ENCODE data around the gene CNTNAP2. TPM values are rescaled to one million over a fixed set of nuclear protein-coding genes. Genes with fewer than 3 reads are reported as not detected.

Gene CNTNAP2
- polyA plus RNA-seq, 6 donors from 2014 or later: 38.2 to 132 (median 77.9) TPM

DNA sequence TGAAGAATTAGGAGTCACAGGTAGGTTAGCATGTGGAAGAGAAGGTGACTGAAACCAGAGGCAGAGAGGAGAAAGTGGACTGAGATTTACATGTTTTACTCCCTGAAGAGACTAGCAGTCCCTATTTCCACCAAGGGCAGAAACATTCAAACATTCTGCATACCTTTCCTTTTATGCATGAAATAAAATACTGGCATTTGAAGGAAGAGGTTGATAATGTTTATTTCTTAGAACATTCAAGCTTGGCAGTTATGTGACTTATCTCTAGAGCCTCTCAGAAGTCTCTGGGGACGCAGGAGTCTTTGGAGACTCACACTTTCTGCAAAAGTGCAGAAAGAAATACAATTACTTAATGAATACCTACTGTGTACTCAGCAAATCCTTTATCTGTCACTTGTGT lies 1966.8 kb downstream of the CNTNAP2 start:
- ATAC-seq (ENCODE audit: low read depth in 2 of 2): no peak
- H3K27ac Mint-ChIP-seq: no peak overlapping the region
- no peak for DNase-seq
- H3K9me3 Mint-ChIP-seq: peaks cover 0 to 11% (median 0%) of the 10 kb centered on the region in 7 donors
- no peaks in the 10 kb centered on the region for H3K4me1 Mint-ChIP-seq
- peaks cover 0 to 5% (median 5%) of the 10 kb centered on the region in 3 donors for H3K27me3 Mint-ChIP-seq
- H3K36me3 Mint-ChIP-seq: no peaks in the 10 kb centered on the region
- H3K4me3 Mint-ChIP-seq: no peak overlapping the region

DNA sequence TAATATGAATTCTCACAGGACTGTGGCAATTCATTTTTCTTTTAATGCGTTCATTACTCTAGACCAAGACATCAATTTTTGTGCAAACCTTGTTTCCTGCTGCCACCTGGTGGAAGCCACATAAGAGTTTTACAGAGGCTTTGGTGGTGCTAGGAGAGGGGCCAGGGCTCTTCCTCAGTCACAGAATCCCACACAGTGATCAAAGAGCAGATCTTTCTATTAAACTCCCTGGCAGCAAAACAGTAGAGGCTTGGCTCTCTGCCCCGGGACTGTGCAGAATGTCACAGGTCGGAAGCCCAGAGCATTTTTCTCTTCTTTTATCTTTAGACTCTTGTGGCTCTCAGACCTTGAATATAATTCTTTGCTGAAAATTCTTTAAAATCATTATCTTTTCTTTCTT lies 1967.5 kb downstream of the CNTNAP2 start:
- H3K9me3 Mint-ChIP-seq: peaks cover 0 to 17% (median 0%) of the 10 kb centered on the region in 7 donors
- DNase-seq (peak; percentile 2), ATAC-seq (ENCODE audit: low read depth in 2 of 2) (no peak)
- H3K36me3 Mint-ChIP-seq: no peaks in the 10 kb centered on the region
- H3K27me3 Mint-ChIP-seq: peaks cover 0 to 5% (median 5%) of the 10 kb centered on the region in 3 donors
- no peaks in the 10 kb centered on the region for H3K4me1 Mint-ChIP-seq
- H3K4me3 Mint-ChIP-seq: no peak overlapping the region
- H3K27ac Mint-ChIP-seq: no peak overlapping the region

DNA sequence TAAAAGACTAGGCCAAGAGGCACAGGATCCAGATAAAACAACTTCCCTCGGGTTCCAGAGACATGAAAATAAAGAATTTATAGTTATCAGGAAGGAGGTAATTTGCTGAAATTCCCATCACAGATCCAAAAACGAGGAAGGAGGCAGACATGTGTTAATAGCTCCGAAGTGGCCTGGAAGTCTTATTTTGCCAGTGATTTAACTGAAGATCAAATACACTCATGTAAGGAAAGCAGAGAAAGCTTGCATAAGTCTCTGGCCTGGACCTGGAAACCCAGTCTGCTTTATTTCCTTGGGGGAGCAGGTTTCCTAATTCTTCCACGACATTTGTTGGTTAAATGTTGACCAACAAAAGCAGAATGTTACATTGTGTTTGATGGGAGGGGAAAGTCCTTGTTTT lies 1975.3 kb downstream of the CNTNAP2 start:
- Mint-ChIP-seq H3K27me3 (peaks cover 0 to 5% (median 5%) of the 10 kb centered on the region in 3 donors), H3K4me3 (no peak overlapping the region), H3K27ac (no peak overlapping the region), H3K36me3 (no peaks in the 10 kb centered on the region), H3K9me3 (peaks cover 0 to 17% (median 0%) of the 10 kb centered on the region in 7 donors), H3K4me1 (no peaks in the 10 kb centered on the region)
- ATAC-seq (ENCODE audit: low read depth in 2 of 2) (no peak), DNase-seq (no peak)

DNA sequence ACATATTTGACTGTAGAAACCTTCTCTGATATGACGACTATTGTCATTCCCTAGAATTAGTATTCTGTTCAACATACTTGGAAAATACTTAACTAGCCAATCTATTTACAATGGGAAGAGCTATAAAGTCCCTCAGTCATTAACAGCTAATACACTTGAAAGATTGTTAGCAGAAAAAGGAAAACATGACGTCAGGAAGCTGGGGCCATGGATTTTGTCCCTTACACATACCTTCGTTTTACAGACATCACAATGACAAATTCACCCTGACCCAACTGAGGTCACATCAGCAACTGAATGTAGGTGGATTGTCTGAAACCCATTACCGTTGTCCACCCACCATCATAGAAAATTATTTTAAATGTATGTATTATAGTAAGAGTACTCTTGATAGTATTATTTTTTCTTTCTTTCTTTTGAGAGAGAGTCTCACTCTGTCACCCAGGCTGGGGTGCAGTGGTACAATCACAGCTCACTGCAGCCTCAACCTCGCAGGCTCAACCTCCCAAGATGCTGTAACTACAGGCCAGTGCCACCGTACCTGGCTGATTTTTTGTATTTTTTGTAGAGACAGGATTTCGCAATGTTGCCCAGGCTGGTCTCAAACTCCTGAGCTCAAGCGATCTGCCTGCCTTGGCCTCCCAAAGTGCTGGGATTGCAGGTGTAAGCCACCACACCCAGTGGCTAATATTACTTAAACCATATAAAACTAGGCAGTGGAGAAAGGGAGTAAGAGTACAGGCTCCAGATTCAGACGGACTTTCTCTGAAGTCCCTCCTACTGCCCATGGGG lies 1977.0 kb downstream of the CNTNAP2 start:
- H3K4me3 Mint-ChIP-seq: no peak overlapping the region
- H3K27ac Mint-ChIP-seq: no peak overlapping the region
- peaks cover 0 to 5% (median 0%) of the 10 kb centered on the region in 3 donors for H3K27me3 Mint-ChIP-seq
- ATAC-seq (ENCODE audit: low read depth in 2 of 2): no peak
- peaks cover 0 to 11% (median 0%) of the 10 kb centered on the region in 7 donors for H3K9me3 Mint-ChIP-seq
- no peaks in the 10 kb centered on the region for H3K36me3 Mint-ChIP-seq
- H3K4me1 Mint-ChIP-seq: no peaks in the 10 kb centered on the region
- DNase-seq: no peak

DNA sequence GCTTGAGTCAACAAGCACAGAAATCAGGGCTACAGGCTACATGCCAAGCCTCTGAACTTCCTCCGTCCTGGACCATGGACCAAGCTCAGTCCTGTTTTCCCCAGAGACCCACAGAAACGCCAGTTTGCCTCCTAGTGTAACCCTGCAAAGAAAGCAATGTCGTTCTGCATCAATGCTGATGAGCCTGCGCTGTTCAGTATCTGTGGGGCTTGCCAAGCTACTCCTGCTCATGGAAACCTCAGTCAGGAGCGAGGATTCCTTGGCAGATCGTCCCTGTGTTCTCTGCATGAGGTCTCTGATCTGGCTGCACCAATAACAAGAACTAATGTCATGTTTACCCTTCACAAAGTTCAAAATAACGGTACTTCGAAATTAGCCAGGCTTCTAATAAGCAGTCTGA lies 1978.5 kb downstream of the CNTNAP2 start:
- ATAC-seq (ENCODE audit: low read depth in 2 of 2) (no peak), DNase-seq (no peak)
- Mint-ChIP-seq H3K4me1 (no peaks in the 10 kb centered on the region), H3K27ac (no peak overlapping the region), H3K4me3 (no peak overlapping the region), H3K36me3 (no peaks in the 10 kb centered on the region), H3K9me3 (peaks cover 0 to 5% (median 0%) of the 10 kb centered on the region in 7 donors), H3K27me3 (peaks cover 0 to 5% (median 0%) of the 10 kb centered on the region in 3 donors)

DNA sequence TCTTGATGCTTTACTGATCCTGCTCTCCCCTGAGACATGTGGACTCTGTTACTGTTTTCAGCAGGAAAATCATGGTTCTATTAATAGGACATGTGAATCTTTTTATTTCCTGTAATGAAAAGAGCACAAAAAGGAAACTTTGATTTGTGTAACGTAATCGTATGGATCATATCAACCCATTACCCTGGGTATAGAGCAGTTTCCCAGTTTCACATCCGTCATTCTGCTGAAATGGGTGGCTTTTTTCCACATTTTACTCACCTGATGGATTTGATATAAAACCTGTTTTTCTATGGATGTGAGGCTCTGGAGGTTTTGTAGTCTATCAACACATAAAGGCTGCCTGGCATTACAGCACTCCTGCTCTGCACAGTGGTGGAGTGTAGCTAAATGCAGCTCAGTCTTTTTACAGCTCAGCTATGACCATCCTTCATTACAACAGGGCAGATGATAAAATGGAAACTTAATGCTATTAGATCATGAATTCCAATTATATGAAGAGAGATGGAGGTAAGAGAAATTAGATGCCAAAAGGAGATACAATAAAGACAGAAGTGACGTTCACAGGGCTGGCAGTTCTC lies 1987.6 kb downstream of the CNTNAP2 start:
- ATAC-seq (ENCODE audit: low read depth in 2 of 2): no peak
- peaks cover 0 to 4% (median 0%) of the 10 kb centered on the region in 3 donors for H3K27me3 Mint-ChIP-seq
- no peaks in the 10 kb centered on the region for H3K4me1 Mint-ChIP-seq
- H3K36me3 Mint-ChIP-seq: no peaks in the 10 kb centered on the region
- DNase-seq: no peak
- H3K27ac Mint-ChIP-seq: no peak overlapping the region
- no peak overlapping the region for H3K4me3 Mint-ChIP-seq
- peaks cover 0 to 6% (median 0%) of the 10 kb centered on the region in 7 donors for H3K9me3 Mint-ChIP-seq

DNA sequence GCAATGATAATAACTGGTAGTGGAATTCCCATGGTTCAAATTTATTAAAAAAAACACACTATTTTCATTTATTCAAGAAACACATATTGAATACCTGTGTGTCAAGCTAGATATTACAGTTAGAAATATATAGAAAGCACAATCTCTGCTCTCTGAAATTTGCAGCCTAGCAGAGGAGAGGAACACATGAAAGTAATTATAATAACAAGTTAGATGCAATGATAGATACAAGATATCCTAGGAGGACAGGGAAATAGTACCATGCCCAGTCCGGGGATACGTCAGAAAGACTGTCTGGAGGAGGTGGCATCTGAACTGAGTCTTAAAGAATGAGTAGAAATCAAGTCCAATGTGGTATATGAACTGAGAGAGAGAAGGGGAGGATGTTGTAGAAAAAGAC lies 1988.3 kb downstream of the CNTNAP2 start:
- H3K36me3 Mint-ChIP-seq: no peaks in the 10 kb centered on the region
- DNase-seq: no peak
- H3K4me3 Mint-ChIP-seq: no peak overlapping the region
- H3K27me3 Mint-ChIP-seq: peaks cover 0 to 4% (median 0%) of the 10 kb centered on the region in 3 donors
- no peak overlapping the region for H3K27ac Mint-ChIP-seq
- ATAC-seq (ENCODE audit: low read depth in 2 of 2): no peak
- H3K4me1 Mint-ChIP-seq: no peaks in the 10 kb centered on the region
- peaks cover 0 to 6% (median 0%) of the 10 kb centered on the region in 7 donors for H3K9me3 Mint-ChIP-seq

DNA sequence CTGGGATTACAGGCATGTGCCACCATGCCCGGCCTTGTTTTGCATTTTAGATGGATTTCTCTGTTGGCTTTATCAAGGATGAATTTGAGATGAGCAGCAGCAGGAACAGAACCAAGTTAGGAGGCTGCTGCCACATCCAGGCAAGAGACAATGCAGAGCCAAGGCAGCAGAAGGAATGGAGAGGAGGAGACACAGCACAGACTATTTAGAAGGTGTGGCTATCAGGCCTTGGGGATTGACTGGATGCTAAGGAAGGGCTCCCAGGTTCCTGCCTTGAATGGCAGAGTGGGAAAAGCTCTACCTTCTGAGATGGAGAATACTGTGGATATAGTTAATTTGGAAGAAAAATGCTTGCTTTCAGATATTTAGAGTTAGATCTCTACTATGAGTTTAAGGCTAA lies 1989.3 kb downstream of the CNTNAP2 start:
- H3K4me3 Mint-ChIP-seq: no peak overlapping the region
- no peak for DNase-seq
- no peak for ATAC-seq (ENCODE audit: low read depth in 2 of 2)
- H3K9me3 Mint-ChIP-seq: peaks cover 0 to 6% (median 0%) of the 10 kb centered on the region in 7 donors
- peaks cover 0 to 8% (median 0%) of the 10 kb centered on the region in 3 donors for H3K27me3 Mint-ChIP-seq
- H3K4me1 Mint-ChIP-seq: no peaks in the 10 kb centered on the region
- no peak overlapping the region for H3K27ac Mint-ChIP-seq
- H3K36me3 Mint-ChIP-seq: no peaks in the 10 kb centered on the region

DNA sequence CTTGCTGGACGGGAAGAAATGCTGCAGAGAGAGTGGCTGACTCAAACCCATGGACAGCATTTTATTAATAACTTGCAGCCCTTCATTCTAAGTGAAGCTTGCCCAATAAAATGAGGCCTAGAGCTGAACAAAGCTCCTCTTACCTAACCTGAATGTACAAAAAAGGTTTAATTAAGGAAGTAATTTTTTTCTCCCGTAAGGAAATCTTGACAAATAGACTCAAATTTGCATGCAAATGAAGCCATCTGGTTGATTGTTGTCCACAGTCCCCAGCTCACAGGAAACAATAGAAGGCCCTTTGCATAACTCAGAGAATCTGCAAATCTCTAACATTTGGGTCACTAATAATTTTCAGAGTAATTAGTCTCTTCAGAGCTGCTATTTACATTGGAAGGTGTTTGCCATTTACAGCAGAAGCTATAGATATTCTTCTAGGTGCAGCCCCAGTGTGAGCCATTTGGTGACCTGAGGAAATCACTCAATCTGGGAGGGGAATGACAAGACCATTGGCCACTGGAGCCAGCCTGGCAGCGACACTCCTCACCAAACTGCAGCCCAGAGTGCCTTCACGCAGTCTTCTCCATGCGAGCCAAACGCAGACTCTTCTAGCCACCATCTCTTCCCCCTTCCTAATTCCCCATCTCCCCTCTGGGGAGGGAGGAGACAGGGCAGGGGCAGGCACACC lies 1991.0 kb downstream of the CNTNAP2 start:
- Mint-ChIP-seq H3K36me3 (no peaks in the 10 kb centered on the region), H3K4me3 (peak overlapping the region in 1 of 8 donors; percentile 25), H3K9me3 (no peaks in the 10 kb centered on the region), H3K4me1 (no peaks in the 10 kb centered on the region), H3K27ac (no peak overlapping the region), H3K27me3 (peaks cover 0 to 8% (median 5%) of the 10 kb centered on the region in 3 donors)
- no peak for DNase-seq
- ATAC-seq (ENCODE audit: low read depth in 2 of 2): no peak

DNA sequence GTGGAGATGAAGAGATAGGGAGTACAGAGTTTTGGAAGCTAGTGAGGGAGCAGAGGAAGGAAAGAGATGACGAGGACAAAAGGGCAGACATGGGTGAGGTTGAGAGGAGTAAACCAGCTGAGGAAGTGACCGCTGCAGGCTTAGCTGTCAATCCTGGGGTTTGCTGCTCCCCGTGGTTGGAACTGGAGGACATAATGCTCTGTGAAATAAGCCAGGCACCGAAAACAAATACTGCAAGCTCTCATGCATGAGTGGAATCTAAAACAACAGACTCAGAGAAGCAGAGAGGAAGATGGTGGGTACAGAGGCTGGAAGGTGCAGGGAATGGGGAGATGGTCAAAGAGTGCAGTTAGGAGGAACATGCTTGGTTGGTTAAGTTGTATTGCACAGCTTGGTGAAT lies 1991.8 kb downstream of the CNTNAP2 start:
- no peaks in the 10 kb centered on the region for H3K9me3 Mint-ChIP-seq
- H3K27ac Mint-ChIP-seq: no peak overlapping the region
- DNase-seq (no peak), ATAC-seq (ENCODE audit: low read depth in 2 of 2) (no peak)
- peaks cover 0 to 8% (median 5%) of the 10 kb centered on the region in 3 donors for H3K27me3 Mint-ChIP-seq
- H3K36me3 Mint-ChIP-seq: no peaks in the 10 kb centered on the region
- H3K4me3 Mint-ChIP-seq: no peak overlapping the region
- no peaks in the 10 kb centered on the region for H3K4me1 Mint-ChIP-seq

DNA sequence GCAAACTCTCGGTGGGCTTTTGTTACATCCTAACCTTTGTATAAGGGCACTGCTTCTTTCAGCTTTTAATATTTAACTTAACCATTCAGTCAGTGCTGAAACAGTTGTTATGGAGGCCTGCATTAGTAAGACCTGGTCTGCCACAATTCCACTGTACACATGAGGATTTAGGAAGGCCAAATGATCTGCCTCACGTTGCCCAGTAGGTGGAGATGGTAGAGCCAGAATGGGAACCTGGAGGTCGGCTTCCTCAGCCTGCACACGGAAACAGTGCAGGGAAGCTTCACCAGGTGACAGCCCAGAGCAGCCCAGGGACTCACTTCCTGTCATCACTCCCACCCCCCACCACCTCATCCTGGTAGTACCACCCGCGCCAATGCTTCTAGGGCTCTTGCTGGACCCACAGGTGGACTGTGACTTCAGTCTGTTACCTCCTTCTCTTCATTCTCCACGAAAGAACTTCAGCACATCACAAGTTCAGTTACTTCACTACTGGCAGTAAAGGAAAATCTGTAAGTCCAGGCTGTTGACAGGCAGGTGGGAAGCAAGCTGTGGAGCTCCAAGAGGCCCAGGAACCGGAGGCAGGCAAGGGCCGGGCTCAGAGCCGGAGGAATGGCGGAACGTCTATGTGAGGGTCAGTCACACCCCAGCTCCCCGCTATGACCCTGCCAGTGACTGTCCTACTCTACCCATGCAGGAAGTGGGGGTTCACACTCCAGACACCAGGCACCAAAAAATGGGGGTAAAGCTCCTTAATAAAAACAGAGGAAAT lies 1993.7 kb downstream of the CNTNAP2 start:
- no peaks in the 10 kb centered on the region for H3K9me3 Mint-ChIP-seq
- no peak for DNase-seq
- H3K27ac Mint-ChIP-seq: no peak overlapping the region
- ATAC-seq (ENCODE audit: low read depth in 2 of 2): no peak
- H3K4me3 Mint-ChIP-seq: no peak overlapping the region
- no peaks in the 10 kb centered on the region for H3K4me1 Mint-ChIP-seq
- no peaks in the 10 kb centered on the region for H3K36me3 Mint-ChIP-seq
- H3K27me3 Mint-ChIP-seq: peaks cover 0 to 10% (median 5%) of the 10 kb centered on the region in 3 donors

DNA sequence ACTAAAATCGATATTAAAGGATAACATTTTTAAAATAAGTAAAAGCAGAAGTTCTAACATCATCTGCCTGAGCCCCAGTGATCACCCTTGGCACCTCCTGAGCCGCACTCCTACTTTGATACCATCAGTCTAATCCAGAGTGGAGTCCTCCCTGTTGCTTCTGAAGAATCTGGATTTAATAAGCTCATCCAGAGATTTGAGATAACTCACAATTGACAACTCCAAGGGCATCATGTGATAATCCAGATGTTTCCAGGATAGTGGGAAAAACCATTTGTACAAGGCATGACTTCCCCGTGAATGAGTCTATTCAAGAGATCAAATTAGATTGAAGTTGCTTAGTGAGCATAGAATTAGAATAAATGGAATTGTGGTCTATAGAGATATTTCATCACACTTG lies 1998.2 kb downstream of the CNTNAP2 start:
- ATAC-seq (ENCODE audit: low read depth in 2 of 2) (no peak), DNase-seq (no peak)
- Mint-ChIP-seq H3K27me3 (peaks cover 0 to 24% (median 5%) of the 10 kb centered on the region in 3 donors), H3K4me3 (no peak overlapping the region), H3K9me3 (peaks cover 0 to 5% (median 0%) of the 10 kb centered on the region in 7 donors), H3K36me3 (no peaks in the 10 kb centered on the region), H3K27ac (no peak overlapping the region), H3K4me1 (no peaks in the 10 kb centered on the region)

DNA sequence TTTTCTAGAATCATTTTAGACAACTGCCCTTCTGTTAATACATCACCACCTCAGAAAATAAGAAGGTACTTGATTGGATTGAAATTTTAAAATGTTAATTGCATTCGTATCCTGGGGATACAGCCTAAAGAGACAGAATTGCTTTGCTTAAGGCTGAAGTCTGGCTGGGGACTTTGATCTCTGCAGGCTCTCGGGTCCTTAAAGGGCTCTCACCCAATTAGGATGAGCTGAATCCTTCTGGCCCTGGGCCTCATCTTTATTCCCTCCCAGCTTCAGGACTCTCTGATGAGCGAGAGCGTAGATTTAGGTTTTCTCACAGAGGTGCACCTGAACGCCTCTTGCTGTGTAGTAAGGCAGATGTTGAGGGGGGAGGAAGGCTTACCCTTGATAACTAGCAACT lies 1998.7 kb downstream of the CNTNAP2 start:
- H3K36me3 Mint-ChIP-seq: no peaks in the 10 kb centered on the region

More for the DNA sequence above, 1998.7 kb downstream of the CNTNAP2 start:
- no peak overlapping the region for H3K27ac Mint-ChIP-seq
- ATAC-seq (ENCODE audit: low read depth in 2 of 2): no peak
- H3K9me3 Mint-ChIP-seq: peaks cover 0 to 5% (median 0%) of the 10 kb centered on the region in 7 donors
- no peaks in the 10 kb centered on the region for H3K4me1 Mint-ChIP-seq
- no peak for DNase-seq
- H3K27me3 Mint-ChIP-seq: peaks cover 0 to 24% (median 2%) of the 10 kb centered on the region in 3 donors
- no peak overlapping the region for H3K4me3 Mint-ChIP-seq

Data from naive B cell (primary cell).